Spleen (tissue), 3 donors: ENCODE measurements around the gene KCNQ1.

Experiments
- POLR2A ChIP-seq, 3 donors: fragments of 450-650 bp; IDR thresholded peaks; one replicate each; pipeline ENCODE4 v1.5.1; 2017; ENCODE audit warnings: antibody characterized with exemption in 3 of 3, mild to moderate bottlenecking in 1 of 3
- POLR2AphosphoS5 ChIP-seq, 3 donors: sonication (generic); formaldehyde crosslinking; IDR thresholded peaks; one replicate each; pipeline ENCODE4 v1.5.1; 2017; ENCODE audit warnings: antibody characterized with exemption in 3 of 3

- TF ChIP-seq POLR2A (IDR thresholded peaks at IDR 0.05) = no peak
- no peak for TF ChIP-seq POLR2AphosphoS5 (IDR thresholded peaks at IDR 0.05)
Observed at GRCh38 chr11:2882396-2883110, 437.7 kb downstream of the KCNQ1 start.
